ENCODE data around the gene ADCK1.

DNA sequence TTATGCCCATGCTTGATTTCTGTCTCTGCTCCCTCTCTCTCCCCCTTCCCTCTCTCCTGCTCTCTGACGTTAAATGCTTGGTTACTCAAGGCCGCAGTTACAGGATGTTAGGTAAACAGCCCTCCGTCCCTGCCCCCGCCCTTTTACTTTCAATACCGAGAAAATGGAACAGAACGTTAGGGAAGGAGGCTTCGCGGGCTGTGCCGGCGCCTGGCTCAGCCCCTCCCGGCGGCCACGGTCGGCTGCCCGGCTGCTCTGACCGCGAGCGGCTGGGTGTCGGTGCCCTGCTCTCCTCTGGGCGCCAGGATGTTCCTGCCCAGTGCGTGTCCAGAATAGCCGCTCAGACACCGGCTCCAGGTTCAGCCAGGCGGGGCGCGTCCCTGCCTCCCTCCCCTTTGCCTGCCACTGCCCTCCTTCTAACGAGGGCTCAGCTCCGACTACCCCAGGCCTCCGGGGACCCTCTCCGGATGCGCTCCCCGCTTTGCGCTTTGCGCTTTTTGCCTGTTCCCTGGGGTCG is 166.1 kb downstream of the ADCK1 start:
- TF ChIP-seq, protein P1, sequence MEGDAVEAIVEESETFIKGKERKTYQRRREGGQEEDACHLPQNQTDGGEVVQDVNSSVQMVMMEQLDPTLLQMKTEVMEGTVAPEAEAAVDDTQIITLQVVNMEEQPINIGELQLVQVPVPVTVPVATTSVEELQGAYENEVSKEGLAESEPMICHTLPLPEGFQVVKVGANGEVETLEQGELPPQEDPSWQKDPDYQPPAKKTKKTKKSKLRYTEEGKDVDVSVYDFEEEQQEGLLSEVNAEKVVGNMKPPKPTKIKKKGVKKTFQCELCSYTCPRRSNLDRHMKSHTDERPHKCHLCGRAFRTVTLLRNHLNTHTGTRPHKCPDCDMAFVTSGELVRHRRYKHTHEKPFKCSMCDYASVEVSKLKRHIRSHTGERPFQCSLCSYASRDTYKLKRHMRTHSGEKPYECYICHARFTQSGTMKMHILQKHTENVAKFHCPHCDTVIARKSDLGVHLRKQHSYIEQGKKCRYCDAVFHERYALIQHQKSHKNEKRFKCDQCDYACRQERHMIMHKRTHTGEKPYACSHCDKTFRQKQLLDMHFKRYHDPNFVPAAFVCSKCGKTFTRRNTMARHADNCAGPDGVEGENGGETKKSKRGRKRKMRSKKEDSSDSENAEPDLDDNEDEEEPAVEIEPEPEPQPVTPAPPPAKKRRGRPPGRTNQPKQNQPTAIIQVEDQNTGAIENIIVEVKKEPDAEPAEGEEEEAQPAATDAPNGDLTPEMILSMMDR (IDR thresholded peaks at IDR 0.05 in 4 of 5, conservative IDR thresholded peaks at IDR 0.05 in 1 of 5): no peak
- no peak for TF ChIP-seq POLR2A (IDR thresholded peaks at IDR 0.05)
